ENCODE results near the gene NEDD8.

DNA sequence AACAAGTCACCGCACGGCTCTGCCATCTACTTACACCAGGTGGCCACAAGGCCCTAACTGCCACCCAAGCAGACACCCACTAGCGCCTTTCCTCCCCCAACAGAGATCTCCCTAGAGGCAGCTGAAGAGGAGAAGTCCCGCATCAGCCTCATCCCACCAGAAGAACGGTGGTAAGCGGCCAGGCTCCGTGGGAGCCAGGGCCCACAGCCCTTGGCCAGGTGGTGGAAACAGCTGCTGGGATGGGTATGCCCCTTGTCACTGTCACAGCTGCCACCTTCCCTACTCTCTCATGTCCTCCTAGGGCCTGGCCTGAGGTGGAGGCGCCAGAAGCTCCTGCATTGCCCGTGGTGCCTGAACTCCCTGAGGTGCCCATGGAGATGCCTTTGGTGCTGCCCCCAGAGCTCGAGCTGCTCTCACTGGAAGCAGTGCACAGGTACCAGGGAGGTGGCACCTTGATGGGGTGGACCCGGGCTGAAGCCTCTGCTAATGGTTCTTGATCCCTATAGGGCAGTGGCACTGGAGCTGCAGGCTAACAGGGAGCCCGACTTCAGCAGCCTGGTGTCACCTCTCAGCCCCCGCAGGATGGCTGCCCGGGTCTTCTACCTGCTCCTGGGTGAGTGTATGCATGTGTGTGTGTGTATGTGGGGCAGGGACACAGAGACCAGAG lies 52.7 kb downstream of the NEDD8 start:
- TF ChIP-seq TAF1 (IDR thresholded peaks at IDR 0.05; ENCODE audit: low read depth) (no peak), CREB1 (IDR thresholded peaks at IDR 0.05; ENCODE audit: low read depth) (no peak), USF1 (IDR thresholded peaks at IDR 0.05) (no peak), ZBTB7A (IDR thresholded peaks at IDR 0.05; ENCODE audit: low read depth) (no peak), EP300 (IDR thresholded peaks at IDR 0.05; ENCODE audit: borderline replicate concordance) (no peak)

Data from Ishikawa (cell line).